Esophagus squamous epithelium (tissue), 5 donors: ENCODE results near the gene ADAMTS3. TPM values are rescaled to one million over a fixed set of nuclear protein-coding genes. Genes with fewer than 3 reads are reported as not detected.

ENCODE experiments used
- DNase-seq: peaks from one replicate; lab custom pipeline; 2025; lab: John Stamatoyannopoulos, UW
- H3K27ac ChIP-seq, 4 donors: fragments of 200-600 bp; sonication (generic); one replicate each; pipeline ENCODE4 v1.5.1; 2016 to 2019; ENCODE audit warnings: mild to moderate bottlenecking in 1 of 4
- H3K27me3 ChIP-seq, 4 donors: fragments of 200-600 bp; sonication (generic); 1 replicate in 3 of 4; 2 replicates in 1 of 4; pipeline versions ENCODE4 v1.5.1 to v1.6.0; 2017 to 2021; ENCODE audit warnings: antibody characterized with exemption in 1 of 4
- H3K36me3 ChIP-seq, 3 donors: fragments of 200-600 bp; sonication (generic); one replicate each; pipeline ENCODE4 v1.5.1; 2016 to 2019
- H3K4me1 ChIP-seq, 3 donors: fragments of 200-600 bp; sonication (generic); one replicate each; pipeline ENCODE4 v1.5.1; 2017 to 2019
- H3K4me3 ChIP-seq, 4 donors: fragments of 200-600 bp; sonication (generic); 1 replicate in 3 of 4; 2 replicates in 1 of 4; pipeline ENCODE4 v1.5.1; 2016 to 2019; ENCODE audit warnings: mild to moderate bottlenecking in 2 of 4, moderate library complexity in 1 of 4
- H3K9me3 ChIP-seq, 3 donors: fragments of 200-600 bp; sonication (generic); one replicate each; pipeline ENCODE4 v1.5.1; 2016 to 2019
- POLR2A ChIP-seq, 4 donors: fragments of 450-650 bp; IDR thresholded peaks; one replicate each; pipeline ENCODE4 v1.6.1; 2017; ENCODE audit warnings: antibody characterized with exemption in 4 of 4, mild to moderate bottlenecking in 4 of 4, moderate library complexity in 3 of 4
- WGBS, 2 donors: methylation state at CpG; one replicate each; pipeline ENCODE4 v1.1.5; 2018; 5-methylcytosine and 5-hydroxymethylcytosine counted together
- intact Hi-C: fragments of 100-400 bp; cut with DNase I; formaldehyde crosslinking; loops from one replicate; pipeline ENCODE4 v1.15.0; 2022
- total RNA-seq, 4 donors: library from RNA; depleted of rRNA; stranded (reverse); fragments of >200 nt; gene quantifications; one replicate each; pipeline ENCODE4 v1.1.0, GENCODE V29; 2016
- TF ChIP-seq, protein P1 (sequence below), 6 experiments: fragments of 450-650 bp in 4 of 6; fragments of 200-600 bp in 2 of 6; sonication (generic) in 2 of 6; IDR thresholded peaks; one replicate each; pipeline ENCODE4 v1.5.1; 2016 to 2019; ENCODE audit warnings: antibody characterized with exemption in 6 of 6, mild to moderate bottlenecking in 4 of 6, moderate library complexity in 4 of 6
- donor health status: DM: yes; HTN: yes; CAD: no.

ADAMTS3 gene
- total RNA-seq, 4 donors from 2014 or later, result 0.15 to 0.57 (median 0.18) TPM; not detected in 1

- Histone ChIP-seq H3K9me3 (no peaks in the 10 kb centered on the region), H3K27ac (no peak overlapping the region), H3K36me3 (no peaks in the 10 kb centered on the region), H3K27me3 (no peaks in the 10 kb centered on the region), H3K4me3 (no peak overlapping the region), H3K4me1 (no peaks in the 10 kb centered on the region)
- intact Hi-C loops, result no loop called here
- DNase-seq, result no peak
- 64 to 68% methylated on average over 3 of the region's 3 CpGs for WGBS, 2 donors
- TF ChIP-seq, protein P1, sequence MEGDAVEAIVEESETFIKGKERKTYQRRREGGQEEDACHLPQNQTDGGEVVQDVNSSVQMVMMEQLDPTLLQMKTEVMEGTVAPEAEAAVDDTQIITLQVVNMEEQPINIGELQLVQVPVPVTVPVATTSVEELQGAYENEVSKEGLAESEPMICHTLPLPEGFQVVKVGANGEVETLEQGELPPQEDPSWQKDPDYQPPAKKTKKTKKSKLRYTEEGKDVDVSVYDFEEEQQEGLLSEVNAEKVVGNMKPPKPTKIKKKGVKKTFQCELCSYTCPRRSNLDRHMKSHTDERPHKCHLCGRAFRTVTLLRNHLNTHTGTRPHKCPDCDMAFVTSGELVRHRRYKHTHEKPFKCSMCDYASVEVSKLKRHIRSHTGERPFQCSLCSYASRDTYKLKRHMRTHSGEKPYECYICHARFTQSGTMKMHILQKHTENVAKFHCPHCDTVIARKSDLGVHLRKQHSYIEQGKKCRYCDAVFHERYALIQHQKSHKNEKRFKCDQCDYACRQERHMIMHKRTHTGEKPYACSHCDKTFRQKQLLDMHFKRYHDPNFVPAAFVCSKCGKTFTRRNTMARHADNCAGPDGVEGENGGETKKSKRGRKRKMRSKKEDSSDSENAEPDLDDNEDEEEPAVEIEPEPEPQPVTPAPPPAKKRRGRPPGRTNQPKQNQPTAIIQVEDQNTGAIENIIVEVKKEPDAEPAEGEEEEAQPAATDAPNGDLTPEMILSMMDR (IDR thresholded peaks at IDR 0.05), result no peak
- no peak for TF ChIP-seq POLR2A (IDR thresholded peaks at IDR 0.05)
These were observed 33.7 kb upstream of the ADAMTS3 start for GRCh38 chr4:72602396-72603376.

DNA sequence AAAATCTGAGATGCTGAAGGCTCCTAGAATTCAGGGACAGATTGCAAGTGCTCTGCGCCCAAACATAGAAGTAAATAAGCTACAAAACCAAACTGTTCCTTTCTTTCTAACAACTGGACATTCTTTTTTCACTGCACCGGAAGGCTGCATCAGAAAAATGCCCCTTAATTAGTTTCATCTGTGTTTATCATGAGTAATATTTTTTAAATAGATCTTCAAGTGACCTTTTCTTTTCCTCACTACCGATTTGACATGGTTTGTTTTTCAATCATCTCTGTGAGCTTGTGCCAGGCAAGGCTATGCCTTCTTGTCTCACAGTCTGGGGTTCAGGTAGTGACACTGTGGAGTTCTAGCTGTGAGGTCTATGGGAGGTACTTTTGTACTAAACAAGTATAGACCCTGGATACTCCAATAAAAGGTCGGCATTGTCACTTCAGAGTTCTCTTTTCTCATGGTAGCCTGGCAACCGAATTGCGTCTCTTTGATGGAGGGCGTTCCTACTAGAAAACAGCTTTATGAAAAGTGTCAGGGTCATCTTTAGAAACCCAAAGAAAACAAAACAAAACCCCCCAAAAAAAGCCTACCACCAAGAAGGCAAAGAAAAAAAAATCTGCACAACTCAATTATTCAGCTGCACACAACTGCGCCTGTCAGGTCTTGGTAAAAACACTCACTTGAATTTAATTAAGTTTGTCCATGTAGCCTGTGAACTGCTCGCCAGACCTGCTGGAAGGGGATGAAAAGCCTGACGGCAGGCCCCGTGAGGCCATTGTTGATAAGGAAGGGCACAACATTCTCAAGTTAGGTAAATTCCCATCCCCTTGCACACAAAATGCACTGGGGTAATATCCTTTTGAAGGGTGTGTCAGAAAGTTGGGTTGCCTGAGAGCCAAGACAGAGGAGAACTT lies 22.8 kb upstream of the ADAMTS3 start:
- H3K9me3 ChIP-seq, result no peaks in the 10 kb centered on the region
- H3K36me3 ChIP-seq, result no peaks in the 10 kb centered on the region
- H3K4me1 ChIP-seq, result no peaks in the 10 kb centered on the region
- no peak for DNase-seq
- intact Hi-C loops, result no loop called here
- no peak overlapping the region for H3K4me3 ChIP-seq
- no peak overlapping the region for H3K27ac ChIP-seq
- WGBS, 2 donors, result 55 to 62% methylated on average over 11 of the region's 11 CpGs
- no peaks in the 10 kb centered on the region for H3K27me3 ChIP-seq
- TF ChIP-seq POLR2A (IDR thresholded peaks at IDR 0.05), result no peak
- TF ChIP-seq, protein P1 (IDR thresholded peaks at IDR 0.05), result no peak

DNA sequence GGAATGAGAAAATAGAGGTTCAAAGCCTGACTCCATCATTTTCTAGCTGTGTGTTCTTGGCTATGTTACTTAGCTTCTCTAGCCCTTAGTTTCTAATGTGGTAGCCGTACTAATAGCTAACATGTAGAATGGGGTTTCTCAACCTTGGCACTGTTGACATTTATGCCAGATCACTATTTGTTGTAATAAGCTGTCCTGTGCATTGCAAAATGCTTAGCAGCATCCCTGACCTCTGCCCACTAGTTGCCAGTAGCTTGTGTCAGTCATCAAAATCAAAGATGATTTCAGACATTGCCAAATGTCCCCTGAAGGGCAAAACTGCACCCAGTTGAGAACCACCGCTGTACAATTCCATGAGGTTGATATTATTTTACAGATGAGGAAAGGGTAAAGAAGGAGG lies 18.3 kb upstream of the ADAMTS3 start:
- no peak for DNase-seq
- Histone ChIP-seq H3K4me1 (no peaks in the 10 kb centered on the region), H3K4me3 (no peak overlapping the region), H3K36me3 (no peaks in the 10 kb centered on the region), H3K9me3 (no peaks in the 10 kb centered on the region), H3K27me3 (no peaks in the 10 kb centered on the region), H3K27ac (no peak overlapping the region)
- TF ChIP-seq, protein P1 (IDR thresholded peaks at IDR 0.05), result no peak
- no peak for TF ChIP-seq POLR2A (IDR thresholded peaks at IDR 0.05)
- intact Hi-C loops, result no loop called here
- WGBS, 2 donors, result 82 to 95% methylated on average over 2 of the region's 2 CpGs

DNA sequence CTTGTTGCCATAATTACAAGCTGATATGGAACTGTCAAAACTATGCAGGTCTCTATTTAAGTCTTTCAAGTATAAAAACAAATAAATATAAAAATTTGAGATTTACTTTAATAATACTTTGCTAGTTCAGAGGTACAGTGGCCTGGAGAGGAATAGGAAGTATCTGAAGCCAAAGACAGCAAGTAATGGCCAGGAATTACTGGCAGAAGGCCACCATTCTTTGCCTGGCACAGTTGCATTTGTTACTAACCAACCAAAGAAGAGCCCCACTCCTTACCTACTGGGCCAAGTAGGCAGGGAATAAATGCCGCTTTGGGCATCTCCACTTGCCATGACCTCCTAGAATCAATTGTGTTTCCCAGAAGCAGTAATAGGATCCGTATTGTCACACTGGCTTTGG lies 13.8 kb upstream of the ADAMTS3 start:
- Histone ChIP-seq H3K4me3 (no peak overlapping the region), H3K4me1 (no peaks in the 10 kb centered on the region), H3K36me3 (no peaks in the 10 kb centered on the region), H3K27ac (no peak overlapping the region), H3K27me3 (no peaks in the 10 kb centered on the region), H3K9me3 (no peaks in the 10 kb centered on the region)
- WGBS, 2 donors, result 0% methylated on average over 1 to 2 of the region's 2 CpGs
- TF ChIP-seq, protein P1 (IDR thresholded peaks at IDR 0.05), result no peak
- no peak for TF ChIP-seq POLR2A (IDR thresholded peaks at IDR 0.05)
- DNase-seq, result no peak
- intact Hi-C loops, result no loop called here
